ENCODE data around the gene HRAS.

Gene HRAS

GRCh38 chr11:497565-498296 lies 37.6 kb downstream of the HRAS start:
- in situ Hi-C loops (cut with HindIII; ENCODE audit: low sequenced_read_pairs), result no loop called here

GRCh38 chr11:496834-497564 lies 38.4 kb downstream of the HRAS start:
- in situ Hi-C loops (cut with HindIII; ENCODE audit: low sequenced_read_pairs), result no loop called here

GRCh38 chr11:495537-495931 lies 39.8 kb downstream of the HRAS start:
- in situ Hi-C loops (cut with HindIII; ENCODE audit: low sequenced_read_pairs), result no loop called here

GRCh38 chr11:494761-495536 lies 40.4 kb downstream of the HRAS start:
- in situ Hi-C loops (cut with HindIII; ENCODE audit: low sequenced_read_pairs), result no loop called here

GRCh38 chr11:492427-493226 lies 42.7 kb downstream of the HRAS start:
- in situ Hi-C loops (cut with HindIII; ENCODE audit: low sequenced_read_pairs), result no loop called here

GRCh38 chr11:491358-491757 lies 44.0 kb downstream of the HRAS start:
- in situ Hi-C loops (cut with HindIII; ENCODE audit: low sequenced_read_pairs), result no loop called here

- in situ Hi-C loops (cut with HindIII; ENCODE audit: low sequenced_read_pairs), result no loop called here
Observed at GRCh38 chr11:490930-491260, 44.5 kb downstream of the HRAS start.

- in situ Hi-C loops (cut with HindIII; ENCODE audit: low sequenced_read_pairs), result no loop called here
Observed at GRCh38 chr11:490186-490929, 45.0 kb downstream of the HRAS start.

- in situ Hi-C loops (cut with HindIII; ENCODE audit: low sequenced_read_pairs), result no loop called here
Observed at GRCh38 chr11:489610-490185, 45.7 kb downstream of the HRAS start.

GRCh38 chr11:488992-489391 lies 46.4 kb downstream of the HRAS start:
- in situ Hi-C loops (cut with HindIII; ENCODE audit: low sequenced_read_pairs), result no loop called here

GRCh38 chr11:488579-488978 lies 46.8 kb downstream of the HRAS start:
- in situ Hi-C loops (cut with HindIII; ENCODE audit: low sequenced_read_pairs), result no loop called here

- in situ Hi-C loops (cut with HindIII; ENCODE audit: low sequenced_read_pairs), result no loop called here
Observed at GRCh38 chr11:488062-488461, 47.3 kb downstream of the HRAS start.

GRCh38 chr11:487571-488021 lies 47.8 kb downstream of the HRAS start:
- in situ Hi-C loops (cut with HindIII; ENCODE audit: low sequenced_read_pairs), result no loop called here

GRCh38 chr11:486189-486588 lies 49.2 kb downstream of the HRAS start:
- in situ Hi-C loops (cut with HindIII; ENCODE audit: low sequenced_read_pairs), result no loop called here

- in situ Hi-C loops (cut with HindIII; ENCODE audit: low sequenced_read_pairs), result no loop called here
Observed at GRCh38 chr11:484616-485015, 50.8 kb downstream of the HRAS start.
